Measurements from ENCODE around the gene RNF207. TPM values are rescaled to one million over a fixed set of nuclear protein-coding genes. Genes with fewer than 3 reads are reported as not detected.

RNF207 gene
- total RNA-seq, 3 donors from 2014 or later (not counting 1 experiment from before 2014, with no cell fraction given): 2.1 to 5.5 (median 2.3) TPM

- no peak overlapping the region for H3K4me3 Mint-ChIP-seq
- Histone ChIP-seq H3K36me3 (ENCODE audit: control insufficient read depth, insufficient read depth, low read length) (peaks cover 3% of the 10 kb centered on the region), H3K4me3 (ENCODE audit: low read length) (no peak overlapping the region), H3K27me3 (ENCODE audit: control insufficient read depth, insufficient read depth, low read length) (peaks cover 27% of the 10 kb centered on the region), H3K9me3 (ENCODE audit: control insufficient read depth, insufficient read depth, low read length) (no peaks in the 10 kb centered on the region), H3K27ac (ENCODE audit: low read length) (no peak overlapping the region), H3K4me1 (ENCODE audit: control insufficient read depth, insufficient read depth, low read length) (peaks cover 16% of the 10 kb centered on the region)
- H3K4me1 Mint-ChIP-seq: peaks cover 17 to 36% of the 10 kb centered on the region in 2 donors
- DNase-seq (no peak), ATAC-seq (no peak)
- H3K27me3 Mint-ChIP-seq (ENCODE audit: low read depth in 2 of 2): peaks cover 28 to 38% of the 10 kb centered on the region in 2 donors
- WGBS (ENCODE audit: insufficient coverage): 1% methylated on average over 72 of the region's 92 CpGs
- no peaks in the 10 kb centered on the region for H3K9me3 Mint-ChIP-seq
- TF ChIP-seq, protein P1, sequence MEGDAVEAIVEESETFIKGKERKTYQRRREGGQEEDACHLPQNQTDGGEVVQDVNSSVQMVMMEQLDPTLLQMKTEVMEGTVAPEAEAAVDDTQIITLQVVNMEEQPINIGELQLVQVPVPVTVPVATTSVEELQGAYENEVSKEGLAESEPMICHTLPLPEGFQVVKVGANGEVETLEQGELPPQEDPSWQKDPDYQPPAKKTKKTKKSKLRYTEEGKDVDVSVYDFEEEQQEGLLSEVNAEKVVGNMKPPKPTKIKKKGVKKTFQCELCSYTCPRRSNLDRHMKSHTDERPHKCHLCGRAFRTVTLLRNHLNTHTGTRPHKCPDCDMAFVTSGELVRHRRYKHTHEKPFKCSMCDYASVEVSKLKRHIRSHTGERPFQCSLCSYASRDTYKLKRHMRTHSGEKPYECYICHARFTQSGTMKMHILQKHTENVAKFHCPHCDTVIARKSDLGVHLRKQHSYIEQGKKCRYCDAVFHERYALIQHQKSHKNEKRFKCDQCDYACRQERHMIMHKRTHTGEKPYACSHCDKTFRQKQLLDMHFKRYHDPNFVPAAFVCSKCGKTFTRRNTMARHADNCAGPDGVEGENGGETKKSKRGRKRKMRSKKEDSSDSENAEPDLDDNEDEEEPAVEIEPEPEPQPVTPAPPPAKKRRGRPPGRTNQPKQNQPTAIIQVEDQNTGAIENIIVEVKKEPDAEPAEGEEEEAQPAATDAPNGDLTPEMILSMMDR (IDR thresholded peaks at IDR 0.05): no peak
- H3K36me3 Mint-ChIP-seq: no peaks in the 10 kb centered on the region
- intact Hi-C loops (cut with micrococcal nuclease): no loop called here
- H3K27ac Mint-ChIP-seq: no peak overlapping the region
These were observed 26.2 kb upstream of the RNF207 start for GRCh38 chr1:6179564-6180175.

GRCh38 chr1:6180268-6180706 is 25.6 kb upstream of the RNF207 start, which contains the start of gene CHD5:
TSS of gene CHD5 (minus strand) at chr1:6180321. CDS start at chr1:6180023, 298 bp downstream.
- peaks cover 16% of the 10 kb centered on the region for H3K4me1 ChIP-seq (ENCODE audit: control insufficient read depth, insufficient read depth, low read length)
- no peak within 1 kb of the TSS for H3K27ac ChIP-seq (ENCODE audit: low read length)
- Mint-ChIP-seq H3K4me3 (peak within 1 kb of the TSS; percentile 70), H3K4me1 (peaks cover 17 to 36% of the 10 kb centered on the region in 2 donors), H3K27me3 (ENCODE audit: low read depth in 2 of 2) (peaks cover 28 to 38% of the 10 kb centered on the region in 2 donors), H3K27ac (no peak within 1 kb of the TSS), H3K36me3 (no peaks in the 10 kb centered on the region), H3K9me3 (no peaks in the 10 kb centered on the region)
- DNase-seq (peak in 1 of 2 donors; percentile 42), ATAC-seq (peak in 2 of 3 donors; percentile 40 to 53)
- intact Hi-C loops (cut with micrococcal nuclease): no loop called here
- WGBS (ENCODE audit: insufficient coverage): 3% methylated on average over 57 of the region's 57 CpGs
- H3K36me3 ChIP-seq (ENCODE audit: control insufficient read depth, insufficient read depth, low read length): peaks cover 3% of the 10 kb centered on the region
- H3K4me3 ChIP-seq (ENCODE audit: low read length): no peak within 1 kb of the TSS
- TF ChIP-seq, protein P1 (IDR thresholded peaks at IDR 0.05): no peak
- H3K27me3 ChIP-seq (ENCODE audit: control insufficient read depth, insufficient read depth, low read length): peaks cover 27% of the 10 kb centered on the region
- H3K9me3 ChIP-seq (ENCODE audit: control insufficient read depth, insufficient read depth, low read length): no peaks in the 10 kb centered on the region

DNA sequence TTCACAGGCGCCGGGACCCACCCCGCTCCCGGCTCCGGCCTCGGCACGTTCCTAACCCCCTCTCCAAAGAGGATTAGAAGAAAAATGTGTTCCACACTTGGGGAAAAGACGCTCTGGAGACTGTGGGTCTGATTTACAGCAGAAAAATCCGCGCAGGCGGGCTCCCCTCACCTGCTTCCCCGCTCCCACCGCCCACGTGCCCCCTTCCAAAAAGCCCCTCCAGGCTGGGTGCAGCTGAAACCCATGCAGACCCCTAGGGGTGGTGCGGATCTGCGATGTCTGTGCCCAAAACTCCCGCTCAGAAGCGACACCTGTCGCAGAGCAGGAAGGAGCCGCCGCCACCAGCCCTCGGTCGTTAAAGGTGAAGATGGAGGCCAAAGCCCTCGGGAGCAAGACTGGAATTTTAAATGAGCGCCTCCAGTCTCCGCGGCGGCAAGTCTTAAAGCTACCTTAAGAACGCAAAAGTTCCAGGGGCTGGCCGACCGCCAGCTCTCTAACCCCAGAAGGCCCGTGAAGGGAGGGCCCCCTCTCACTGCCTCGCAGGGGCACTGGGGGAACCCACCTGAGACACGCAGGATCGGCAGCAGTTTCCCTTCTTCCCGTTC is 25.1 kb upstream of the RNF207 start:
- Mint-ChIP-seq H3K9me3 (no peaks in the 10 kb centered on the region), H3K4me3 (peak overlapping the region; percentile 70), H3K4me1 (peaks cover 17 to 36% of the 10 kb centered on the region in 2 donors), H3K27me3 (ENCODE audit: low read depth in 2 of 2) (peaks cover 28 to 38% of the 10 kb centered on the region in 2 donors), H3K36me3 (no peaks in the 10 kb centered on the region), H3K27ac (no peak overlapping the region)
- WGBS (ENCODE audit: insufficient coverage): 3% methylated on average over 36 of the region's 36 CpGs
- H3K9me3 ChIP-seq (ENCODE audit: control insufficient read depth, insufficient read depth, low read length): no peaks in the 10 kb centered on the region
- TF ChIP-seq, protein P1 (IDR thresholded peaks at IDR 0.05): no peak
- H3K27me3 ChIP-seq (ENCODE audit: control insufficient read depth, insufficient read depth, low read length): peaks cover 27% of the 10 kb centered on the region
- peaks cover 6% of the 10 kb centered on the region for H3K36me3 ChIP-seq (ENCODE audit: control insufficient read depth, insufficient read depth, low read length)
- no peak overlapping the region for H3K27ac ChIP-seq (ENCODE audit: low read length)
- intact Hi-C loops (cut with micrococcal nuclease): no loop called here
- peaks cover 16% of the 10 kb centered on the region for H3K4me1 ChIP-seq (ENCODE audit: control insufficient read depth, insufficient read depth, low read length)
- DNase-seq (peak in 1 of 2 donors; percentile 36), ATAC-seq (no peak)
- no peak overlapping the region for H3K4me3 ChIP-seq (ENCODE audit: low read length)

Data from natural killer cell (primary cell).